Stimulated activated CD8-positive, alpha-beta memory T cell treated with anti-CD3 and anti-CD28 coated beads, Interleukin-4, amount 100 ng/mL, for 4 hours (primary cell): ENCODE measurements around the gene SCRG1.

Source experiments
- DNase-seq, 2 donors: peaks; one replicate each; pipeline ENCODE4 v3.0.0-alpha.2; 2020; ENCODE audit warnings: low read depth in 2 of 2, low spot score in 1 of 2

SCRG1 gene

DNA sequence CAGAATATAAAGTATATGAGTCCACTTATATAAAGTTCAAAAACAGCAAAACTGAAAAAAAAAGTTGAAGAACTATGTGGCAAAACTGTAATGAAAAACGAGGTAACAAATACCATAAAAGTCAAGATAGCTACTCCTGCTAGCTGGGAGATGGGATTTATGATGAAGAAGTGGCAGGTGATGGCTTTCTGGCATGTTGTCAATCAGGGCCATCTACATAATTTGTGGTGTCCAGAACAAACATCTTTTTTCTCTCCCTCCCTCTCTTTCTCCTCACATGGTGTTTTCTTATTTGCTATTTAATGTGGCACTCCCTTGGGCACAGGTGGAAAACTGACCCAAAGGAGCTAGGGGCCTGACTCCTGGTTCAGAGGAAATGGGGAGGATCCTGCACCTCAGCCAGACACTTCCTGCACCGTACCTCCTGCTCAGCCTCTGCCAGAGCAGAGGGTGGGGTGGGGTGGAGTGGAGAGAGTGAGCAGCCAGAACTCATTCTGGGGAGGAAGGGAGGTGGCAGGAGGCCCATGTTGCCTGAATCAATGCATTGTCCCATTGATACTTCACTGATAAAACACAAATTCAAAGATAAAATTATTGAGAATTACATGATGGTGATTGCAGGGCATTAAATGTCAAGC lies 33.4 kb downstream of the SCRG1 start:
- DNase-seq, result no peak

- DNase-seq, result no peak
Observed at GRCh38 chr4:173362666-173363065, 36.2 kb downstream of the SCRG1 start.

GRCh38 chr4:173360587-173361221 lies 38.2 kb downstream of the SCRG1 start:
- no peak for DNase-seq

- no peak for DNase-seq
Observed at GRCh38 chr4:173357939-173358338, 41.0 kb downstream of the SCRG1 start.

DNA sequence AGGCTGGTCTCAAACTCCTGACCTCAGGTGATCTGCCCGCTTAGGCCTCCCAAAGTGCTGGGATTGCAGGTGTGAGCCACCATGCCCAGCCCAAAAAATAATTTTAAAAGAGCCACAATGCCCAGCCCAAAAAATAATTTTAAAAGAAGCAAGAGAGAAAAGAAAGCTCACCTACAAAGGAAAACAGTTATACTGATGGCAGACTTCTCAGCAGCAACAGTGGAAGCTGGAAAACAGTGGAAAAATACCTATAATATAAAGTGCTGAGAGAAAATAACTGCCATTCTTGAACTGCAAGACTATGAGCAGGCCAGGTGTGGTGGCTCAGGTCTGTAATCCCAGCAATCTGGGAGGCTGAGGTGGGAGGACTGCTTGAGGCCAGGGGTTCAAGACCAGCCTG lies 51.4 kb downstream of the SCRG1 start:
- no peak for DNase-seq

DNA sequence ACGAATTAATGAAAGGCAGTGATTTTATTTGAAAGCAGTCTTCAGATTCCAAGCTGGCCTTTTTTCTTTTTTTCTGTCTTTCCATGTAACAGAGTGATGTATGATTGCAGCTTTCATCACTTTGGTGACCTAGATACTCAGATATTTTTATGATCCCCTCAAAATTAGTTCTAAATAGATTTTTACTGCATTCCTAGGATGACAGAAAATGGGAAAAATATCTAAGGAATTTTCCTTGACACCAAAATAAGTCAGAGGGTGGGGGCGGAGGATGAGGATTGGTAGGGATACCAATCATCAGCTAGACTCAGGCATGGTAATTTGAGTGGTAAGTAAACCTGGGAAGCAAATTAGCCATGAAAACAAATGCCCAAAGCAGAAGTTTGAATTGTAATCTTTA lies 52.8 kb downstream of the SCRG1 start:
- DNase-seq, result no peak

DNA sequence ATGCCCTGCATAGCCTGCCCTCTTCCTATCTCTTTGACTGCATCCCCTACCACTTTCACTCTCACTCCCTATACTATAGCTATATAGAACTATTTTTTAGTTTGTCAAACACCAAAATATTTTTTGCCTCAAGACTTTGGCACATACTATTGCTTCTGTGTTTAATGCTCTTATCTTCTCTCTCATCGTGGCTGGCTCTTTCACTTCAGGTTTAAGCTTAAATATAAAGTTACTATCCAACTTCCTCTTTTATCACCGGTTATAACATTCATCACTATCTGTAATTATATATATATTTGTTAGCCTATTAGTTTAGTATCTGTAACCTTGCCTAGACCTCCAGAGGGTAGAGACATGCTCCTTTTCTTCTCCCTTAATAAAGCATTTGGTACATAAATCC lies 53.3 kb downstream of the SCRG1 start:
- DNase-seq, result no peak

DNA sequence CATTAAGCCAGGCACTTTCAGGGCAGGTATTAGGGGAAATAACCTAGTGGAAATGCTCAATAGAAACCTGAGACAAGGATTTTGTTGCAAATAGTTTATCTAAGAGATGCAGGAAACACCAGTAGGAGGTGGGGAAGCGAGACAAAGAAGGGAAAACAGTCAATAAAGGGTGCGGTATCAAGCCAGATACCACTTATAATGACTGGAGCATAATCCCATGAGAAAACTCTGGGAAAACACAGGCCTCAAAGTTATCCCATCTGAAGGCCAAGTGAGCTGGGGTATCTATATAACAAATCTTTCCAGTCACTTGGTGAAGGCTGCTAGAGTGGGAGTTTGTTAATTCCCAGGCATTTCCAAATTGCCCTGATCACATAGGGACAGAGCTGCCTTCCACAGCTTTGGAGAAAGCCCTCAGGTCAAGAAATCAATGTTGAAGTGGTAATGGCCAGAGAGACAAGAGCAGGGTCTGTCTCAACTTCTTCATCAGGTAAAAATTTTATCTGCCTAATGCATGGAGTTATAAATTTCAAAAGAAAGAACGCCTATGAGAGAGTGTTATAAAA lies 55.0 kb downstream of the SCRG1 start:
- no peak for DNase-seq

DNA sequence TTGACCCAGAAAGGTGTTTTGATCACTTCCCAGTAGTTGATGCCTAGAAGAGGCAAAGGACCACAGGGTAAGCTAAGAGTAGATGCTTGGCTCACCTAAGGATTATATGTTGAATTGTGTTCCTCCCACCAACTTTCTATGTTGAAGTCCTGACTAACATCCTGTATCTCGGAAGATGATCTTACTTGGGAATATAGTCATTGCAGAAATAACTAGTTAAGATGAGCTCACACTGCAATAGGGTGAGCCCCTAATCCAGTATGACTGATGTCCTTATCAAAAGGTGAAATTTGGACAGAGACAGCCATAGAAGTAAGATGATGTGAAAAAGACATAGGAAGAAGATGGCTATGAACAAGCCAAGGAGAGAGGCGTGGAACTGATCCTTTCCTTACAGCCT lies 61.5 kb downstream of the SCRG1 start:
- no peak for DNase-seq

DNA sequence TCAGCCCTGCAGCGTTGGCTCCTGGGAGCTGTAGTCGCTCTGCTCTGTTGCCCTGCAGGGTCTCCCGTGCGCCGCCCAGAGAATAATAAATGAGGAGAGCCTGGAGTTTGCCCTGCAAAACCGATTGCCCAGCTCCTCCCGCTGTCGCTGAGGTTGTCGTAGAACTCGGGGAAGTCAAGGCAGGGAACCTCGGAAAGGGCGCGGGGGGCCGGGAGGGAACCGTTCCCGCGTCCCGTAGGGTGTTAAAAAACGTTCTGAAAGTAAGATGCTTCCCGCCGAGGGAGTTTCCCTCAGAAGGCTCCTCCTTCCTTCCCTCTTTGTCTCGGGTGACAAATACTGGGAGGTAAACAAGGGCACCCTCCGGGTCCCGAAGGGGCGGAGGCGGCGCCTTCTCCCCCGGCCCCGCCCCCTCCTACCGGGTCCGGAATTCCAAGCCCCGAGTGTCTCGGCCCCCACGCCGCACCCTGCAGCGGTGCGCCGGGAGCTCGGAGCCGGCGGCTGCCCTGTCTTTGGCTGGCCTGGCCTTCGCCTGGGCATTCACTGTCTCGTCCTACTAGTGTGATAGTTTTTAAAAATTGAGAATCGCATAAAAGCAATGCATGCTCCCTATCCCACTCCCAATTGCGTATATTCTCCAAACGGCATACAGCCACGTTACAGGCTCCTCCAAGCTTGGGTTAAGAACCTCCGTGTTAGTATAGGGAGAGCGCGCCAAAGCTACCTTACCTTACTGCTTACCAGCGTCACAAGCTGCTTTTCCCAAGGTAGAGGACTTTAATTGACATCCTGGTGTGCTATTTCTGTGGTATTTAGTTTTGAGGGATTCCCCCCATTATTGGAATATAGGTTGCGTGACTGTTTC lies 63.8 kb downstream of the SCRG1 start:
- no peak for DNase-seq
